K562 (cell line): ENCODE measurements around the gene DPEP2NB. TPM values are rescaled to one million over a fixed set of nuclear protein-coding genes. Genes with fewer than 3 reads are reported as not detected.
A peak's percentile ranks its signal among the peaks of the same experiment; 100 is the strongest.

Experiments used
- CREB1 ChIP-seq, 2 experiments: sonication (generic) in 1 of 2; formaldehyde crosslinking in 1 of 2; IDR thresholded peaks; 2 replicates each; pipeline versions ENCODE4 v1.6.1 to v1.8.0; 2012 to 2022; ENCODE audit warnings: inconsistent platforms in 1 of 2, mild to moderate bottlenecking in 1 of 2, missing genetic modification reagents in 1 of 2, moderate library complexity in 1 of 2
- GABPB1 ChIP-seq: sonication (generic); formaldehyde crosslinking; IDR thresholded peaks from 2 replicates; pipeline ENCODE4 v1.8.0; 2022; ENCODE audit warnings: mild to moderate bottlenecking, missing genetic modification reagents
- KDM2B ChIP-seq: fragments of 250-450 bp; sonication (Bioruptor Pico); IDR thresholded peaks from 2 replicates; pipeline ENCODE4 v1.8.0; 2021; ENCODE audit warnings: mild to moderate bottlenecking, moderate library complexity
- KDM5B ChIP-seq: fragments of 200-600 bp; sonication (generic); IDR thresholded peaks from 2 replicates; pipeline ENCODE4 v1.6.1; 2012; ENCODE audit warnings: low read depth, mild to moderate bottlenecking, moderate library complexity, low read length, control low read depth, inconsistent platforms; ENCODE audit not compliant: insufficient replicate concordance
- NCOR1 ChIP-seq: fragments of 450-650 bp; IDR thresholded peaks from 2 replicates; pipeline ENCODE4 v1.6.1; 2016; ENCODE audit warnings: mild to moderate bottlenecking, moderate library complexity
- POLR2AphosphoS5 ChIP-seq: IDR thresholded peaks from 2 replicates; pipeline ENCODE4 v1.6.1; 2011; ENCODE audit warnings: mild to moderate bottlenecking, low read depth, low read length, moderate library complexity; ENCODE audit not compliant: control insufficient read depth, insufficient read depth
- SIX5 ChIP-seq, 2 experiments: IDR thresholded peaks; 2 replicates each; pipeline ENCODE4 v1.6.1; 2011; ENCODE audit warnings: low read length in 2 of 2, borderline replicate concordance in 1 of 2, low read depth in 1 of 2, mild to moderate bottlenecking in 1 of 2, moderate library complexity in 1 of 2; ENCODE audit not compliant: insufficient read depth in 1 of 2
- SMARCB1 ChIP-seq: IDR thresholded peaks from 2 replicates; pipeline ENCODE4 v1.6.1; 2011; ENCODE audit warnings: improper control_type of control experiment, low read depth; ENCODE audit not compliant: insufficient read length
- SRSF3 ChIP-seq: fragments of 200-400 bp; formaldehyde crosslinking; IDR thresholded peaks from 2 replicates; pipeline ENCODE4 v1.6.1; 2016; ENCODE audit warnings: mild to moderate bottlenecking, low read length, moderate library complexity; ENCODE audit not compliant: insufficient read depth
- TBL1XR1 ChIP-seq, 2 experiments: IDR thresholded peaks; 2 replicates each; pipeline ENCODE4 v1.6.1; 2012; ENCODE audit warnings: improper control_type of control experiment in 2 of 2, low read length in 2 of 2, mild to moderate bottlenecking in 1 of 2
- TRIM24 ChIP-seq, 2 experiments: fragments of 450-650 bp; IDR thresholded peaks; 2 replicates each; pipeline ENCODE4 v1.6.1; 2016
- polyA plus RNA-seq, 8 experiments: library from polyadenylated mRNA; depleted of rRNA in 4 of 8; stranded (reverse) in 5 of 8; unstranded in 3 of 8; fragments of >200 nt; fragmentation: Nextera tagmentation in 2 of 8; fragmentation: Illumina TruSeq in 1 of 8; extraction: Ambion mirVana in 2 of 8; extraction: Trizol in 1 of 8; gene quantifications; 2 replicates each; pipeline versions ENCODE4 v1.2.1 to v1.2.3, GENCODE V29; 2011 to 2014; ENCODE audit warnings: inconsistent platforms in 1 of 8, missing spikeins in 1 of 8
- total RNA-seq, 7 experiments: library from RNA; depleted of rRNA in 6 of 7; stranded (reverse); fragments of >200 nt in 6 of 7; fragmentation: Illumina TruSeq in 2 of 7; extraction: Trizol in 2 of 7; gene quantifications; 2 replicates each; pipeline versions ENCODE4 v1.2.1 to v1.2.3, GENCODE V29; 2011 to 2021; ENCODE audit warnings: low replicate concordance in 1 of 7
- TF ChIP-seq, protein P1 (sequence below): fragments of 450-650 bp; IDR thresholded peaks from 2 replicates; pipeline ENCODE4 v1.6.1; 2017; ENCODE audit warnings: antibody characterized with exemption
- TF ChIP-seq, protein P2 (sequence below): fragments of 450-650 bp; IDR thresholded peaks from 2 replicates; pipeline ENCODE4 v1.6.1; 2017; ENCODE audit warnings: antibody characterized with exemption, mild to moderate bottlenecking
- TF ChIP-seq, protein P3 (sequence below): sonication (generic); formaldehyde crosslinking; IDR thresholded peaks from 2 replicates; pipeline ENCODE4 v1.8.0; 2022; ENCODE audit warnings: mild to moderate bottlenecking, low read depth, missing genetic modification reagents
- TF ChIP-seq, protein P4 (sequence below), 2 experiments: fragments of 450-650 bp; IDR thresholded peaks; 2 replicates each; pipeline ENCODE4 v1.6.1; 2016

Gene DPEP2NB
- total and polyA plus RNA-seq, 9 of the 15 experiments (the other 6 are each of a cell fraction or from before 2014, with no cell fraction given): not detected

GRCh38 chr16:67993207-67994039 lies 22.3 kb downstream of the DPEP2NB start (continued):
- TF ChIP-seq, protein P1, sequence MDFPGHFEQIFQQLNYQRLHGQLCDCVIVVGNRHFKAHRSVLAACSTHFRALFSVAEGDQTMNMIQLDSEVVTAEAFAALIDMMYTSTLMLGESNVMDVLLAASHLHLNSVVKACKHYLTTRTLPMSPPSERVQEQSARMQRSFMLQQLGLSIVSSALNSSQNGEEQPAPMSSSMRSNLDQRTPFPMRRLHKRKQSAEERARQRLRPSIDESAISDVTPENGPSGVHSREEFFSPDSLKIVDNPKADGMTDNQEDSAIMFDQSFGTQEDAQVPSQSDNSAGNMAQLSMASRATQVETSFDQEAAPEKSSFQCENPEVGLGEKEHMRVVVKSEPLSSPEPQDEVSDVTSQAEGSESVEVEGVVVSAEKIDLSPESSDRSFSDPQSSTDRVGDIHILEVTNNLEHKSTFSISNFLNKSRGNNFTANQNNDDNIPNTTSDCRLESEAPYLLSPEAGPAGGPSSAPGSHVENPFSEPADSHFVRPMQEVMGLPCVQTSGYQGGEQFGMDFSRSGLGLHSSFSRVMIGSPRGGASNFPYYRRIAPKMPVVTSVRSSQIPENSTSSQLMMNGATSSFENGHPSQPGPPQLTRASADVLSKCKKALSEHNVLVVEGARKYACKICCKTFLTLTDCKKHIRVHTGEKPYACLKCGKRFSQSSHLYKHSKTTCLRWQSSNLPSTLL: no peak
- TF ChIP-seq, protein P2, sequence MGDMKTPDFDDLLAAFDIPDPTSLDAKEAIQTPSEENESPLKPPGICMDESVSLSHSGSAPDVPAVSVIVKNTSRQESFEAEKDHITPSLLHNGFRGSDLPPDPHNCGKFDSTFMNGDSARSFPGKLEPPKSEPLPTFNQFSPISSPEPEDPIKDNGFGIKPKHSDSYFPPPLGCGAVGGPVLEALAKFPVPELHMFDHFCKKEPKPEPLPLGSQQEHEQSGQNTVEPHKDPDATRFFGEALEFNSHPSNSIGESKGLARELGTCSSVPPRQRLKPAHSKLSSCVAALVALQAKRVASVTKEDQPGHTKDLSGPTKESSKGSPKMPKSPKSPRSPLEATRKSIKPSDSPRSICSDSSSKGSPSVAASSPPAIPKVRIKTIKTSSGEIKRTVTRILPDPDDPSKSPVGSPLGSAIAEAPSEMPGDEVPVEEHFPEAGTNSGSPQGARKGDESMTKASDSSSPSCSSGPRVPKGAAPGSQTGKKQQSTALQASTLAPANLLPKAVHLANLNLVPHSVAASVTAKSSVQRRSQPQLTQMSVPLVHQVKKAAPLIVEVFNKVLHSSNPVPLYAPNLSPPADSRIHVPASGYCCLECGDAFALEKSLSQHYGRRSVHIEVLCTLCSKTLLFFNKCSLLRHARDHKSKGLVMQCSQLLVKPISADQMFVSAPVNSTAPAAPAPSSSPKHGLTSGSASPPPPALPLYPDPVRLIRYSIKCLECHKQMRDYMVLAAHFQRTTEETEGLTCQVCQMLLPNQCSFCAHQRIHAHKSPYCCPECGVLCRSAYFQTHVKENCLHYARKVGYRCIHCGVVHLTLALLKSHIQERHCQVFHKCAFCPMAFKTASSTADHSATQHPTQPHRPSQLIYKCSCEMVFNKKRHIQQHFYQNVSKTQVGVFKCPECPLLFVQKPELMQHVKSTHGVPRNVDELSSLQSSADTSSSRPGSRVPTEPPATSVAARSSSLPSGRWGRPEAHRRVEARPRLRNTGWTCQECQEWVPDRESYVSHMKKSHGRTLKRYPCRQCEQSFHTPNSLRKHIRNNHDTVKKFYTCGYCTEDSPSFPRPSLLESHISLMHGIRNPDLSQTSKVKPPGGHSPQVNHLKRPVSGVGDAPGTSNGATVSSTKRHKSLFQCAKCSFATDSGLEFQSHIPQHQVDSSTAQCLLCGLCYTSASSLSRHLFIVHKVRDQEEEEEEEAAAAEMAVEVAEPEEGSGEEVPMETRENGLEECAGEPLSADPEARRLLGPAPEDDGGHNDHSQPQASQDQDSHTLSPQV: peak; percentile 94
- TF ChIP-seq POLR2AphosphoS5 (peak; percentile 38; the same call in 1 of the 2 replicates), SMARCB1 (no peak), SRSF3 (no peak), TBL1XR1 (IDR thresholded peaks at IDR 0.05; ENCODE audit: low read length in 2 of 2) (no peak; a peak in 1 of 4 replicates), SIX5 (IDR thresholded peaks at IDR 0.05; ENCODE audit: borderline replicate concordance in 1 of 2, insufficient read depth in 1 of 2, low read depth in 1 of 2, low read length in 2 of 2) (0 out of 4 replicates have a peak, but pooled peaks of 1 of the 2 experiments have one; percentile 3), KDM5B (peak; percentile 69), CREB1 (IDR thresholded peaks at IDR 0.05) (peak; percentile 57; the same call in 1 of the 2 replicates), CREB1 (CRISPR knock-in tag; IDR thresholded peaks at IDR 0.05) (peak; percentile 89), GABPB1 (peak; percentile 75), NCOR1 (peak; percentile 54; the same call in 1 of the 2 replicates), TRIM24 (IDR thresholded peaks at IDR 0.05) (peak in 1 of 2 experiments; percentile 62; a peak in 2 of 4 replicates), KDM2B (CRISPR knock-in tag) (peak; percentile 40; the same call in 1 of the 2 replicates)
- TF ChIP-seq, protein P3, sequence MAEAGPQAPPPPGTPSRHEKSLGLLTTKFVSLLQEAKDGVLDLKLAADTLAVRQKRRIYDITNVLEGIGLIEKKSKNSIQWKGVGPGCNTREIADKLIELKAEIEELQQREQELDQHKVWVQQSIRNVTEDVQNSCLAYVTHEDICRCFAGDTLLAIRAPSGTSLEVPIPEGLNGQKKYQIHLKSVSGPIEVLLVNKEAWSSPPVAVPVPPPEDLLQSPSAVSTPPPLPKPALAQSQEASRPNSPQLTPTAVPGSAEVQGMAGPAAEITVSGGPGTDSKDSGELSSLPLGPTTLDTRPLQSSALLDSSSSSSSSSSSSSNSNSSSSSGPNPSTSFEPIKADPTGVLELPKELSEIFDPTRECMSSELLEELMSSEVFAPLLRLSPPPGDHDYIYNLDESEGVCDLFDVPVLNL (CRISPR knock-in tag): peak; percentile 77
- TF ChIP-seq, protein P4, sequence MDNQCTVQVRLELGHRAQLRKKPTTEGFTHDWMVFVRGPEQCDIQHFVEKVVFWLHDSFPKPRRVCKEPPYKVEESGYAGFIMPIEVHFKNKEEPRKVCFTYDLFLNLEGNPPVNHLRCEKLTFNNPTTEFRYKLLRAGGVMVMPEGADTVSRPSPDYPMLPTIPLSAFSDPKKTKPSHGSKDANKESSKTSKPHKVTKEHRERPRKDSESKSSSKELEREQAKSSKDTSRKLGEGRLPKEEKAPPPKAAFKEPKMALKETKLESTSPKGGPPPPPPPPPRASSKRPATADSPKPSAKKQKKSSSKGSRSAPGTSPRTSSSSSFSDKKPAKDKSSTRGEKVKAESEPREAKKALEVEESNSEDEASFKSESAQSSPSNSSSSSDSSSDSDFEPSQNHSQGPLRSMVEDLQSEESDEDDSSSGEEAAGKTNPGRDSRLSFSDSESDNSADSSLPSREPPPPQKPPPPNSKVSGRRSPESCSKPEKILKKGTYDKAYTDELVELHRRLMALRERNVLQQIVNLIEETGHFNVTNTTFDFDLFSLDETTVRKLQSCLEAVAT (IDR thresholded peaks at IDR 0.05): peak; percentile 19 to 64; a peak in 1 of 4 replicates
